ENCODE results near the gene MZT2B.
A peak's percentile ranks its signal among the peaks of the same experiment; 100 is the strongest.

The MZT2B gene

GRCh38 chr2:130162968-130163367, 19.1 kb upstream of the MZT2B start:
- no peak for TF ChIP-seq REST (IDR thresholded peaks at IDR 0.05; ENCODE audit: insufficient read depth in 1 of 2, low read depth in 2 of 2, low read length in 2 of 2)
- no peak for TF ChIP-seq TAF1 (IDR thresholded peaks at IDR 0.05; ENCODE audit: borderline replicate concordance, insufficient read depth, low read length)
- no peak for TF ChIP-seq POLR2AphosphoS5 (IDR thresholded peaks at IDR 0.05; ENCODE audit: low read depth, low read length)
- TF ChIP-seq FOXP2 (optimal IDR thresholded peaks at IDR 0.05; ENCODE audit: borderline replicate concordance, extremely low read depth, extremely low read length, insufficient read depth): no peak
- TF ChIP-seq SIN3A (IDR thresholded peaks at IDR 0.05; ENCODE audit: borderline replicate concordance, insufficient read depth, low read length): no peak

GRCh38 chr2:130165293-130166016, 16.6 kb upstream of the MZT2B start:
- TF ChIP-seq TAF1 (IDR thresholded peaks at IDR 0.05; ENCODE audit: borderline replicate concordance, insufficient read depth, low read length): no peak
- TF ChIP-seq SIN3A (IDR thresholded peaks at IDR 0.05; ENCODE audit: borderline replicate concordance, insufficient read depth, low read length): no peak
- TF ChIP-seq REST (IDR thresholded peaks at IDR 0.05; ENCODE audit: insufficient read depth in 1 of 2, low read depth in 2 of 2, low read length in 2 of 2): no peak
- TF ChIP-seq FOXP2 (optimal IDR thresholded peaks at IDR 0.05; ENCODE audit: borderline replicate concordance, extremely low read depth, extremely low read length, insufficient read depth): no peak
- TF ChIP-seq POLR2AphosphoS5 (IDR thresholded peaks at IDR 0.05; ENCODE audit: low read depth, low read length): no peak

- TF ChIP-seq TAF1 (IDR thresholded peaks at IDR 0.05; ENCODE audit: borderline replicate concordance, insufficient read depth, low read length) (no peak), SIN3A (IDR thresholded peaks at IDR 0.05; ENCODE audit: borderline replicate concordance, insufficient read depth, low read length) (no peak), REST (IDR thresholded peaks at IDR 0.05; ENCODE audit: insufficient read depth in 1 of 2, low read depth in 2 of 2, low read length in 2 of 2) (no peak), POLR2AphosphoS5 (IDR thresholded peaks at IDR 0.05; ENCODE audit: low read depth, low read length) (no peak), FOXP2 (optimal IDR thresholded peaks at IDR 0.05; ENCODE audit: borderline replicate concordance, extremely low read depth, extremely low read length, insufficient read depth) (no peak)
Observed at GRCh38 chr2:130169896-130170295, 12.2 kb upstream of the MZT2B start.

- TF ChIP-seq POLR2AphosphoS5 (IDR thresholded peaks at IDR 0.05; ENCODE audit: low read depth, low read length) (peak; percentile 76), TAF1 (IDR thresholded peaks at IDR 0.05; ENCODE audit: borderline replicate concordance, insufficient read depth, low read length) (0 out of 2 replicates have a peak, but pooled peaks have one; percentile 77), SIN3A (IDR thresholded peaks at IDR 0.05; ENCODE audit: borderline replicate concordance, insufficient read depth, low read length) (no peak)
Observed at GRCh38 chr2:130181325-130181879, 660 bp upstream of the MZT2B start, which contains the start of gene SMPD4. TSS of gene SMPD4 (minus strand) at chr2:130181602. CDS start at chr2:130176592, 5,010 bp downstream.

GRCh38 chr2:130183512-130184373, 1.7 kb downstream of the MZT2B start:
- TF ChIP-seq TAF1 (IDR thresholded peaks at IDR 0.05; ENCODE audit: borderline replicate concordance, insufficient read depth, low read length): no peak
- TF ChIP-seq POLR2AphosphoS5 (IDR thresholded peaks at IDR 0.05; ENCODE audit: low read depth, low read length): no peak
- no peak for TF ChIP-seq REST (IDR thresholded peaks at IDR 0.05; ENCODE audit: insufficient read depth in 1 of 2, low read depth in 2 of 2, low read length in 2 of 2)
- no peak for TF ChIP-seq SIN3A (IDR thresholded peaks at IDR 0.05; ENCODE audit: borderline replicate concordance, insufficient read depth, low read length)
- TF ChIP-seq FOXP2 (optimal IDR thresholded peaks at IDR 0.05; ENCODE audit: borderline replicate concordance, extremely low read depth, extremely low read length, insufficient read depth): no peak

Data from PFSK-1 (cell line).